ENCODE data around the gene ZNF18. TPM values are rescaled to one million over a fixed set of nuclear protein-coding genes. Genes with fewer than 3 reads are reported as not detected.
"Not testable (repeated sequence)": the region's sequence is repeated elsewhere in the genome, so short reads cannot be mapped to it uniquely, and the experiment has no call there.

ZNF18 gene
- polyA plus RNA-seq, 3 donors: 4.0 to 8.9 (median 5.4) TPM

GRCh38 chr17:11950771-11951519 is 46.3 kb downstream of the ZNF18 start:
- Mint-ChIP-seq H3K36me3 (no peaks in the 10 kb centered on the region), H3K9me3 (peaks cover 13 to 23% (median 18%) of the 10 kb centered on the region in 7 donors), H3K4me3 (no peak overlapping the region), H3K27ac (no peak overlapping the region), H3K27me3 (ENCODE audit: low read depth in 3 of 3) (peaks cover 0 to 1% (median 1%) of the 10 kb centered on the region in 3 donors), H3K4me1 (no peaks in the 10 kb centered on the region)
- DNase-seq: no peak
- WGBS (ENCODE audit: insufficient coverage): 77% methylated on average over 5 of the region's 7 CpGs
- Histone ChIP-seq H3K27ac (ENCODE audit: low read depth in 1 of 2, low read length in 2 of 2) (no peak overlapping the region), H3K9me3 (replicated peaks in 1 of 2; ENCODE audit: control insufficient read depth in 1 of 2, insufficient read depth in 1 of 2, low read length in 2 of 2) (peaks cover 17 to 33% of the 10 kb centered on the region in 2 donors), H3K4me1 (ENCODE audit: control insufficient read depth in 1 of 2, insufficient read depth in 2 of 2, low read length in 2 of 2) (no peaks in the 10 kb centered on the region), H3K79me2 (ENCODE audit: insufficient read depth, low read length) (no peaks in the 10 kb centered on the region), H4K20me1 (ENCODE audit: insufficient read depth, low read length) (no peaks in the 10 kb centered on the region), H3K9ac (ENCODE audit: insufficient read depth, low read length, poor library complexity, severe bottlenecking) (no peak overlapping the region), H3K27me3 (ENCODE audit: control insufficient read depth in 2 of 2, insufficient read depth in 2 of 2, low read length in 2 of 2) (no peaks in the 10 kb centered on the region), H3K4me3 (replicated peaks in 1 of 3; ENCODE audit: low read depth in 2 of 3, low read length in 3 of 3) (no peak overlapping the region), H2AFZ (ENCODE audit: insufficient read depth, low read depth, low read length, poor library complexity, severe bottlenecking) (no peak overlapping the region), H3K4me2 (replicated peaks; ENCODE audit: extremely low read depth, low read length, poor library complexity, severe bottlenecking) (no peak overlapping the region), H3K36me3 (replicated peaks in 1 of 2; ENCODE audit: control insufficient read depth in 1 of 2, insufficient read depth in 2 of 2, low read length in 2 of 2) (no peaks in the 10 kb centered on the region)
- no peak for TF ChIP-seq CTCF (IDR thresholded peaks at IDR 0.05)
- intact Hi-C loops (cut with micrococcal nuclease): no loop called here

- H3K9ac ChIP-seq (ENCODE audit: insufficient read depth, low read length, poor library complexity, severe bottlenecking); H3K4me3 ChIP-seq (replicated peaks in 1 of 3; ENCODE audit: low read depth in 2 of 3, low read length in 3 of 3); H3K4me2 ChIP-seq (replicated peaks; ENCODE audit: extremely low read depth, low read length, poor library complexity, severe bottlenecking); H3K4me1 ChIP-seq (ENCODE audit: control insufficient read depth in 1 of 2, insufficient read depth in 2 of 2, low read length in 2 of 2); H3K36me3 Mint-ChIP-seq; H3K27me3 Mint-ChIP-seq (ENCODE audit: low read depth in 3 of 3); DNase-seq; H3K4me3 Mint-ChIP-seq; H3K27ac Mint-ChIP-seq; intact Hi-C loops (cut with micrococcal nuclease); H3K4me1 Mint-ChIP-seq; H3K36me3 ChIP-seq (replicated peaks in 1 of 2; ENCODE audit: control insufficient read depth in 1 of 2, insufficient read depth in 2 of 2, low read length in 2 of 2); H3K27me3 ChIP-seq (ENCODE audit: control insufficient read depth in 2 of 2, insufficient read depth in 2 of 2, low read length in 2 of 2); H3K27ac ChIP-seq (ENCODE audit: low read depth in 1 of 2, low read length in 2 of 2); H4K20me1 ChIP-seq (ENCODE audit: insufficient read depth, low read length); H3K79me2 ChIP-seq (ENCODE audit: insufficient read depth, low read length); H2AFZ ChIP-seq (ENCODE audit: insufficient read depth, low read depth, low read length, poor library complexity, severe bottlenecking): not testable (repeated sequence)
- peaks cover 14 to 21% of the 10 kb centered on the region in 2 donors for H3K9me3 ChIP-seq (replicated peaks in 1 of 2; ENCODE audit: control insufficient read depth in 1 of 2, insufficient read depth in 1 of 2, low read length in 2 of 2)
- WGBS (ENCODE audit: insufficient coverage): no CpG with 5 or more reads among the region's 1 CpG
- peaks cover 11 to 18% (median 16%) of the 10 kb centered on the region in 7 donors for H3K9me3 Mint-ChIP-seq
These were observed 47.7 kb downstream of the ZNF18 start for GRCh38 chr17:11949571-11949970.

All from CD14-positive monocyte (primary cell).